ENCODE results near the gene STRA6. TPM values are rescaled to one million over a fixed set of nuclear protein-coding genes. Genes with fewer than 3 reads are reported as not detected.

Gene STRA6
- total RNA-seq, 2 donors from 2014 or later = 0.77 to 1.8 TPM

DNA sequence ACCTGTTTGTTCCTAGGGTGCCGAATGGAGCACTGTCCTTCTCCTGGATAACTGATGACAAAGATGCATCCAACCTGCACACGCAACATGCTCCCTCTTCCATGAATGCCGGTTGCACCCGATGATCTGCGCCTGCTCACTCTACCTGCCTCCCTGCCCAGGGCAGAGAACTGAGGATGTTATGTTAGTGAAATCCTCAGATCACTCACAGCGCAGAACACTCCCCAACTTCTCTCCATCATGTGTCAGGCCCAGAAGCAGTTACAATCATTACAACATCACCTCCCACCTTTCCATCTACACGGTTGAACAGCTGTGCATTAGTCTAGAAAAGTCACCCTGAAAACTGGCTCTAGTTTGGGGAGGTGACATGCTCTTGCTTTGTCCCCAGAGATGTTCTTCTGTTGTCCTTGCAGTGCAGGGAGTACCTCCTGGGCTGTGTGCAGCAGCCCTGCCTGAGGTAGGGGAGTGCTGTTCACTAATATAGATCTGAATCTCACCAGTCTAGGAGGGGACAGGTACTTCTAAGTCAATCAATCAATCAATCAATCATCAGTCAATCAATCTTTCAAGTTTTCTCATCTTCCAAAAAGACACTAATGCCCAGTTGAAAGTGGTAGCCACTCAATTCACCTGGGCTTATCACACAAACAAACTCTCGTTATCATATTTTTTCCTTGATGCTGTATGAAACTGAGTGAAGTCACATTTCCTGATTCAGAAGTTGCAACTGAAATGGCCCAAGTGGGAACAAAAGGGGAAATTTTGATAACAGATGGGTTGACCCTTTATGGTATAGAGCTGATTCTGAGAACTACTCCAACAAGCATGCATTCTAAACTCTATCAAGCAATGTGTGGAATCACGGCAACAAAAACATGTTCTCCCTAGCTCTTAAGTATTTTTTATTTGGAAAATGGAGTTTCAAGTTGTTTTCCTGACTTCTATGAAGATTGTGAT lies 44.4 kb downstream of the STRA6 start:
- intact Hi-C loops (cut with DNase I) = no loop called here
- 93% methylated on average over 9 of the region's 9 CpGs for WGBS
- no peaks in the 10 kb centered on the region for H3K36me3 ChIP-seq
- TF ChIP-seq, protein P1, sequence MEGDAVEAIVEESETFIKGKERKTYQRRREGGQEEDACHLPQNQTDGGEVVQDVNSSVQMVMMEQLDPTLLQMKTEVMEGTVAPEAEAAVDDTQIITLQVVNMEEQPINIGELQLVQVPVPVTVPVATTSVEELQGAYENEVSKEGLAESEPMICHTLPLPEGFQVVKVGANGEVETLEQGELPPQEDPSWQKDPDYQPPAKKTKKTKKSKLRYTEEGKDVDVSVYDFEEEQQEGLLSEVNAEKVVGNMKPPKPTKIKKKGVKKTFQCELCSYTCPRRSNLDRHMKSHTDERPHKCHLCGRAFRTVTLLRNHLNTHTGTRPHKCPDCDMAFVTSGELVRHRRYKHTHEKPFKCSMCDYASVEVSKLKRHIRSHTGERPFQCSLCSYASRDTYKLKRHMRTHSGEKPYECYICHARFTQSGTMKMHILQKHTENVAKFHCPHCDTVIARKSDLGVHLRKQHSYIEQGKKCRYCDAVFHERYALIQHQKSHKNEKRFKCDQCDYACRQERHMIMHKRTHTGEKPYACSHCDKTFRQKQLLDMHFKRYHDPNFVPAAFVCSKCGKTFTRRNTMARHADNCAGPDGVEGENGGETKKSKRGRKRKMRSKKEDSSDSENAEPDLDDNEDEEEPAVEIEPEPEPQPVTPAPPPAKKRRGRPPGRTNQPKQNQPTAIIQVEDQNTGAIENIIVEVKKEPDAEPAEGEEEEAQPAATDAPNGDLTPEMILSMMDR (IDR thresholded peaks at IDR 0.05) = no peak
- TF ChIP-seq POLR2A (IDR thresholded peaks at IDR 0.05) (no peak), POLR2AphosphoS5 (IDR thresholded peaks at IDR 0.05) (no peak)
- H3K27ac ChIP-seq = no peak overlapping the region
- H3K4me3 ChIP-seq = no peak overlapping the region
- no peaks in the 10 kb centered on the region for H3K27me3 ChIP-seq (replicated peaks; ENCODE audit: insufficient read depth)
- no peaks in the 10 kb centered on the region for H3K4me1 ChIP-seq (replicated peaks)
- no peak for DNase-seq (ENCODE audit: low spot score)
- no peaks in the 10 kb centered on the region for H3K9me3 ChIP-seq

DNA sequence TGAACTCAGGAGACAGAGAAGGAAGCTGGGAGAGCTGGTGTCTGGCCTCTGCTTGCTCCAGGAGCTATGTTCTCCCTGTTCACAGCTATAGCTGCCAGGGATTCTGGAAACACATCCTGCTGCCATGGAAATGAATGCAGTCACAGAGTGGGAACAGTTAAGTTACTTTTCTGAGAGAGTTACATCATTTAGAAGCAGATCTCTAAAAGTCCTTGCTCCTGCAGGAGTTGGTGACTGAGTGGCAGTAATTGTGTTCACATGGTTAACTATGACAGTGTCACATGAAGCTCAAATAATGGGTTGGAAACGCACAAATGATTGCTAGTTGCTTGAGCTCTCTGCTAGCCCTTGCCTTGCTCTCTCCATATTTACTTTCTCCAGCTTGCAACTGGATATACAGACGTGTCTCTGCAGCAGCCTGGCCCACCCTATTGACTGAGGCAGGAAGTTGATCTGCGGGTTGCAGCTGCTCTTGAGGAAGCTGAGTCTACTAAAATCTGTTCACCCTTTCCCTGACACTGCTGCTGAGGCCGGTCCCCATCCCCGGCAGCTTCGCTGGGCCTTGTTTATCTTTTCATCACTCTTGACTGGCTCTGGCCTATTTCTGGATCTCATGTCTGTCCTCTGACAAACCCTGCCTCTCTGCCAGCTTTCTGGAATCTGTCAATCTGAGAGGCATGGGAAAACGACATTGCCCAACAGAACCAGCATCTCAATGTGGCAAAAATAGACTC lies 45.7 kb downstream of the STRA6 start:
- Histone ChIP-seq H3K27ac (no peak overlapping the region), H3K4me1 (replicated peaks) (no peaks in the 10 kb centered on the region), H3K4me3 (no peak overlapping the region), H3K9me3 (no peaks in the 10 kb centered on the region), H3K36me3 (no peaks in the 10 kb centered on the region), H3K27me3 (replicated peaks; ENCODE audit: insufficient read depth) (no peaks in the 10 kb centered on the region)
- TF ChIP-seq POLR2AphosphoS5 (IDR thresholded peaks at IDR 0.05) = no peak
- TF ChIP-seq, protein P1 (IDR thresholded peaks at IDR 0.05) = no peak
- no peak for TF ChIP-seq POLR2A (IDR thresholded peaks at IDR 0.05)
- WGBS = 16% methylated on average over 7 of the region's 7 CpGs
- no peak for DNase-seq (ENCODE audit: low spot score)
- intact Hi-C loops (cut with DNase I) = no loop called here

DNA sequence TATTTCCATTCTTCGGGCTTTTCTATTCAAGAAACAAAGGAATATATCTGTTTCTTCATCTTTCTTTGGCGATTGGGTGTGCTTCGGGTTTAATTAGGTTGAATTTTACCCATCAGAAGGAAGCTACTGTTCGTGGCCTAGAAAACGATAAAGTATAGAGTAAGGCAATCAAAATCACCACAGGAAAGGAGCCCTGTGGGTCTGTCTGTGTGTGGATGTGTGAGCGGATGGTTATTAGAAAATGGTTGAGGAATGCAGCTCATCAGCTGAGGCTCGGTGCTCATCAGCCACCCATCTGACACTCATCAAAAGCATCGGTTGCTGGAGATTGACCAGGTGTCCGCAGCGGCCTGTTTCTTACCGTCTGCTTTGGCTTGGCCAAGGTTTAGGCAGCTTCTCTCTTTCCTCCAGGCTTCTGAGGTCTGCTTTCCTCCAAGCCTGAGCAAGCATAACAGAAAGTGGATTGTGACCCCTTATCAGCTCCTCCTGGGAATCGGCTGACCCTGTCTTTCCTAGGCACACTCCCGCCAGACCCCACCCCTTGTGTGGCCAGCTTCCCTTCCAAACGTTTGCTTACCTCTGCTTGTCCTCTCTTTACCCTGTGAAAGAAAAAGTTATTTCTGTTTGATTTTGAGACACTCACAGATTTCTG lies 46.7 kb downstream of the STRA6 start:
- Histone ChIP-seq H3K9me3 (no peaks in the 10 kb centered on the region), H3K27ac (no peak overlapping the region), H3K27me3 (replicated peaks; ENCODE audit: insufficient read depth) (no peaks in the 10 kb centered on the region), H3K36me3 (no peaks in the 10 kb centered on the region), H3K4me1 (replicated peaks) (no peaks in the 10 kb centered on the region), H3K4me3 (no peak overlapping the region)
- no peak for DNase-seq (ENCODE audit: low spot score)
- TF ChIP-seq POLR2A (IDR thresholded peaks at IDR 0.05) (no peak), POLR2AphosphoS5 (IDR thresholded peaks at IDR 0.05) (no peak)
- TF ChIP-seq, protein P1 (IDR thresholded peaks at IDR 0.05) = no peak
- intact Hi-C loops (cut with DNase I) = no loop called here
- WGBS = 66% methylated on average over 14 of the region's 14 CpGs

DNA sequence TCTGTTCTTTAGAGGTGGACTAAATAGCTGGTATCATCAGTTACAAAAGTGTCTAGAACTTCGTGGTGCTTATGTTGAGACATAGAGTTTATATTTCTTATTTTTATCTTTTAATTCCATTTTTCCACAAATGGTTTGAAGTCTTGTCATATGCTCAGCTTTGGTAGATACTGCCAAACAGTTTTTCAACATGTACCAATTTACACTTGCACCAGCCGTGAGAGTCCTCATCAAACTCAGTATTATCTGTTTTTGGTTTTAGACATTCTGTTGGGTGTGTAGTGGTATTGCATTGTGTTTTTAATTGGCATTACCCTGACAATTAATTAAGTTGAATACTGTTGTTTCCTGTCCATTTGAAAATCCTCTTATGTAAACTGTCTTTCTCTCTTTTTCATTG lies 55.5 kb downstream of the STRA6 start:
- no peaks in the 10 kb centered on the region for H3K4me1 ChIP-seq (replicated peaks)
- TF ChIP-seq POLR2A (IDR thresholded peaks at IDR 0.05) (no peak), POLR2AphosphoS5 (IDR thresholded peaks at IDR 0.05) (no peak)
- TF ChIP-seq, protein P1 (IDR thresholded peaks at IDR 0.05) = no peak
- no peak for DNase-seq (ENCODE audit: low spot score)
- no peaks in the 10 kb centered on the region for H3K36me3 ChIP-seq
- no peaks in the 10 kb centered on the region for H3K9me3 ChIP-seq
- WGBS = 57% methylated on average over 2 of the region's 2 CpGs
- no peak overlapping the region for H3K27ac ChIP-seq
- H3K27me3 ChIP-seq (replicated peaks; ENCODE audit: insufficient read depth) = no peaks in the 10 kb centered on the region
- H3K4me3 ChIP-seq = no peak overlapping the region
- intact Hi-C loops (cut with DNase I) = no loop called here

Measured in prostate gland (tissue), 2 donors.